Stimulated activated effector memory CD8-positive, alpha-beta T cell treated with anti-CD3 and anti-CD28 coated beads, Interleukin-12 subunit alpha, Interleukin-12 subunit beta, amount 100 ng/mL, for 72 hours (primary cell): ENCODE results near the gene PPA1.
"Not testable (repeated sequence)": the region's sequence is repeated elsewhere in the genome, so short reads cannot be mapped to it uniquely, and the experiment has no call there.

Experiments
- ATAC-seq: fragments of 150-1000 bp; cut with Tn5 transposase; 2 replicates; pipeline ENCODE4 v1.10.0; 2021
- DNase-seq, 2 donors: peaks; one replicate each; pipeline ENCODE4 v3.0.0; 2021 to 2022; ENCODE audit warnings: low spot score in 2 of 2
- H3K27ac Mint-ChIP-seq: one replicate; pipeline ENCODE4 v1.8.0; 2022; ENCODE audit warnings: mild to moderate bottlenecking, mixed read lengths
- H3K36me3 Mint-ChIP-seq: one replicate; pipeline ENCODE4 v1.8.0; 2022; ENCODE audit warnings: mild to moderate bottlenecking, mixed read lengths
- H3K4me1 Mint-ChIP-seq: one replicate; pipeline ENCODE4 v1.8.0; 2022; ENCODE audit warnings: mixed read lengths
- H3K4me3 Mint-ChIP-seq: one replicate; pipeline ENCODE4 v1.8.0; 2022; ENCODE audit warnings: mild to moderate bottlenecking, mixed read lengths
- H3K9me3 Mint-ChIP-seq: one replicate; pipeline ENCODE4 v1.8.0; 2022; ENCODE audit warnings: mixed read lengths

The PPA1 gene

GRCh38 chr10:70175516-70175915 is 57.7 kb downstream of the PPA1 start:
- no peak overlapping the region for H3K4me3 Mint-ChIP-seq
- DNase-seq = no peak
- peaks cover 19% of the 10 kb centered on the region for H3K4me1 Mint-ChIP-seq
- ATAC-seq = no peak
- H3K27ac Mint-ChIP-seq = peak overlapping the region; percentile 87
- H3K36me3 Mint-ChIP-seq = peaks cover 6% of the 10 kb centered on the region
- H3K9me3 Mint-ChIP-seq = no peaks in the 10 kb centered on the region

DNA sequence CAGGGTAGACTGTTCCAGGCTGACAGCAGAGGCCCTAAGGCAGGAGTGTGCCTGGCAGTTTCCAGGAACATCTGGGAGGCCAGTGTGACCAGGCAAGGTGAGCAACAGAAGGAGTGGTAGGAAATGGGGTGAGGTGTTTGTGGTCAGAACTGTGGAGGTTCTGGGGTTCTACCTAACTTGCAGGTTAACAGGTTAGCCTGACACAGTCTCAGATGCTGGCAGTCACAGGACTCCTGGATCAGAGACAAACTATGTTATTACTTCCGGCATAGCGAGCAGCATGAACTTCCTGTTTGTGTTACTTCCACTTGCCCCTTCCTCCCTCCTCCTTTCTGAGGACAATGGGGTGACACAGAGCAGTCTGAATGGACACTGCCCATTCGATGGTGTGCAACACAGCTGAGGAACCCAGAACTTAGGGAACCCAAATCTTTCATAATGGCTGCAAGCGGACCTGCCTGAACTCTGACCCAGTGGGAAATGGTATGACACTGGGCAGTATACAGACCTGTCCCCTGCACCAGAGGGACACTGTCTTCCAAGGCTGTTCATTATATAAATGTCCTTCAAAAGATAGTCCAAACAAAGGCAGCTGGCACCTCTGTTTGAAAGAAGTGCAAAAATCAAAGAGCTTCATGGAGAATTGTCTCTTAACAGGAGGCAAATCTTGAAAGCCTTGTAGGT is 59.0 kb downstream of the PPA1 start:
- Mint-ChIP-seq H3K4me1 (peaks cover 23% of the 10 kb centered on the region), H3K27ac (peak overlapping the region; percentile 87), H3K36me3 (peaks cover 19% of the 10 kb centered on the region), H3K4me3 (peak overlapping the region; percentile 27), H3K9me3 (no peaks in the 10 kb centered on the region)
- DNase-seq (peak; percentile 14 to 70), ATAC-seq (no peak)

DNA sequence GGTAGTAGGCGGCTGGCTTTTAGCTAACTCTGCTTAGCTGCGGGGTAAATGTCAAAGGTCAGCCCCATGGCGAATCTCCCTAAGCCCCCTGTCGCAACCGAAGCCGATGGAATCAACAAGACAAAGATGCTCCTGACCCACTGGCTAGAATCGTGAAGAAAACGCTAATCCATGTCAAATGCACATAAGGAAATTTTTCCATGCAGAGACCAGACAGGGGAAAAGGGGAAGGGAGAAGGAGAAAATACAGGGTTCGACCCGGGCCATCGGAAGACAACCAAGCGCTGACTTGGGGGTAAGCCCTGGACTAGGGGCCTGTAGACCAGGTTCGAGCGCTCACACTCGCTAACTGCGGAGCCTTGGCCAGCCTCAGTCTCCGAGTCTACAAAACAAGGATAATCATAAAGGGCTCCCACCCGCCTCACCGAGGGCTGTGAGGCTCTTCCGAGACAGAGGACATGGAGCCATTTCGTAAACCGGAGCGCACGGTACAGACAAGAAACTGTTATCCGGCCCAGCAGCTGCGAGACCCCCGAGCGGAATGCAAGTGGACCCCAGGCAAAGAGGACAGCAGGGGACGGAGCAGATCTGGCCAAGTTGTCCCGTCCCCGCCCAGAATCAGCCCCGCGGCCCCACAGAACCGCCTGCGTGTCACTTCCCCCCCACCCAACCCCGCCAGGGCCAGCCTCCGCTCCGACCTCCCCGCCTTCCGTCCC is 63.4 kb downstream of the PPA1 start:
- Mint-ChIP-seq H3K4me1 (peaks cover 53% of the 10 kb centered on the region), H3K4me3 (peak overlapping the region; percentile 89), H3K9me3 (no peaks in the 10 kb centered on the region), H3K27ac (peak overlapping the region; percentile 92), H3K36me3 (peaks cover 63% of the 10 kb centered on the region)
- DNase-seq (no peak), ATAC-seq (peak; percentile 6)

GRCh38 chr10:70169011-70169410 is 64.2 kb downstream of the PPA1 start:
- peaks cover 71% of the 10 kb centered on the region for H3K36me3 Mint-ChIP-seq

GRCh38 chr10:70167246-70167645 is 66.0 kb downstream of the PPA1 start:
- no peak for ATAC-seq

More at GRCh38 chr10:70169011-70169410, 64.2 kb downstream of the PPA1 start:
- peaks cover 52% of the 10 kb centered on the region for H3K4me1 Mint-ChIP-seq
- DNase-seq = no peak
- peak overlapping the region; percentile 89 for H3K4me3 Mint-ChIP-seq
- no peak for ATAC-seq
- peak overlapping the region; percentile 92 for H3K27ac Mint-ChIP-seq
- no peaks in the 10 kb centered on the region for H3K9me3 Mint-ChIP-seq

GRCh38 chr10:70166394-70166793 is 66.8 kb downstream of the PPA1 start:
- H3K36me3 Mint-ChIP-seq = peaks cover 94% of the 10 kb centered on the region

More at GRCh38 chr10:70167246-70167645, 66.0 kb downstream of the PPA1 start:
- peaks cover 86% of the 10 kb centered on the region for H3K36me3 Mint-ChIP-seq
- peak overlapping the region; percentile 89 for H3K4me3 Mint-ChIP-seq
- no peak overlapping the region for H3K27ac Mint-ChIP-seq
- peaks cover 66% of the 10 kb centered on the region for H3K4me1 Mint-ChIP-seq
- DNase-seq = no peak
- no peaks in the 10 kb centered on the region for H3K9me3 Mint-ChIP-seq

GRCh38 chr10:70164163-70164562 is 69.1 kb downstream of the PPA1 start:
- H3K36me3 Mint-ChIP-seq = peaks cover 97% of the 10 kb centered on the region
- H3K27ac Mint-ChIP-seq = no peak overlapping the region
- no peaks in the 10 kb centered on the region for H3K9me3 Mint-ChIP-seq
- peak overlapping the region; percentile 47 for H3K4me3 Mint-ChIP-seq
- no peak for ATAC-seq
- H3K4me1 Mint-ChIP-seq = peaks cover 68% of the 10 kb centered on the region
- DNase-seq = no peak

More at GRCh38 chr10:70166394-70166793, 66.8 kb downstream of the PPA1 start:
- Mint-ChIP-seq H3K4me3 (no peak overlapping the region), H3K9me3 (no peaks in the 10 kb centered on the region), H3K4me1 (peaks cover 69% of the 10 kb centered on the region), H3K27ac (no peak overlapping the region)
- DNase-seq (no peak), ATAC-seq (no peak)

- Mint-ChIP-seq H3K36me3 (peaks cover 97% of the 10 kb centered on the region), H3K4me1 (peaks cover 61% of the 10 kb centered on the region), H3K27ac (no peak overlapping the region), H3K4me3 (peak overlapping the region; percentile 47), H3K9me3 (no peaks in the 10 kb centered on the region)
- DNase-seq (no peak), ATAC-seq (no peak)
These were observed 69.8 kb downstream of the PPA1 start for GRCh38 chr10:70163448-70163847.

GRCh38 chr10:70162892-70163201 is 70.4 kb downstream of the PPA1 start:
- peak in 1 of 2 donors; percentile 67 for DNase-seq
- Mint-ChIP-seq H3K4me1 (peaks cover 55% of the 10 kb centered on the region), H3K9me3 (no peaks in the 10 kb centered on the region), H3K27ac (peak overlapping the region; percentile 23), H3K4me3 (peak overlapping the region; percentile 47), H3K36me3 (peaks cover 97% of the 10 kb centered on the region)
- peak; percentile 95 for ATAC-seq

DNA sequence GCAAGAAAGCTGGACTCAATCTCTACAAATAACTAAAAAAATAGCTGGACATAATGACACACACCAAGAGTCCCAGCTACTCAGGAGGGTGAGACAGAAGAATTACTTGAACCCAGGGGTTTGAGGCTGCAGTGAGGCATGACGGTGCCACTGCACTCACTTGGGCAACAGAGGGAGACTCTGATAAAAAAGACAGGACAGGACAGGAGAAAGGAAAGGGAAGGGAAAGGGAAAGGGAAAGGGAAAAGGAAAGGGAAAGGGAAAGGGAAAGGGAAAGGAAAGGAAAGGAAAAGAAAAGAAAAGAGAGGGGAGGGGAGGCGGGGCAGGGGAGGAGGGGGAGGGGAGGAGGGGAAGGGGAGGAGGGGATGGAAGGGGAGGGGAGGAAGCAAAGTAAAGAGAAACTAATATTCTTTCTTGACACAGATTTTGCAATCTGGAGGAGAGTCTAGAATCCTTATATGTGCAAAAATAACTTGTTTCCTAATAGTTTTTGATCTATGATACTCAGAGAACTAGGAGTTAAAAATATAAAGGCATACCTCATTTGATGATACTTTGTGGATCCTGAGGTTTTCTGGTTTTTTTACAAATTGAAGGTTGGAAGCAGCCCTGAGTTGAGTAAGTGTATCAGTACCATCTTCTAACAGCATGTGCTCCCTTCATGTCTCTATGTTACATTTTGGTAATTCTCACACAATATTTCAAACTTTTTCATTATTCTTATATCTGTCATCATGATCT is 70.9 kb downstream of the PPA1 start:
- ATAC-seq (peak; percentile 77), DNase-seq (no peak)
- peaks cover 97% of the 10 kb centered on the region for H3K36me3 Mint-ChIP-seq
- peak overlapping the region; percentile 47 for H3K4me3 Mint-ChIP-seq
- H3K27ac Mint-ChIP-seq = peak overlapping the region; percentile 23
- H3K4me1 Mint-ChIP-seq = peaks cover 49% of the 10 kb centered on the region
- H3K9me3 Mint-ChIP-seq = no peaks in the 10 kb centered on the region

- Mint-ChIP-seq H3K36me3 (peaks cover 97% of the 10 kb centered on the region), H3K9me3 (no peaks in the 10 kb centered on the region), H3K4me3 (no peak overlapping the region), H3K27ac (no peak overlapping the region), H3K4me1 (peaks cover 55% of the 10 kb centered on the region)
- DNase-seq = no peak
- no peak for ATAC-seq
These were observed 72.4 kb downstream of the PPA1 start for GRCh38 chr10:70160798-70161197.

DNA sequence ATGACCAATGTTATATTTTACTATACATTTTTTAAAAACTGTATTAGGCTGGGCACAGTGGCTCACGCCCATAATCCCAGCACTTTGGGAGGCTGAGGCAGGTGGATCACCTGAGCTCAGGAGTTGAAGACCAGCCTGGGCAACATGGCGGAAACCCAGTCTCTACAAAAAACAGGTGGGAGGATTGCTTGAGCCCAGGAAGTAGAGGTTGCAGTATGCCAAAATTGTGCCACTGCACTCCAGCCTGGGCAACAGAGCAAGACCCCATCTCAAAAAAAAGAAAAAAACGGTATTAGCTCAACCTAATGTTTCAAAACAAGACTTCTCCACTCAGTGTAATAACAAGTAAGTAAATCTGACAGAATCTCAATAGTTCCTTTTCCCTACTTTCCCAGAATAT is 73.9 kb downstream of the PPA1 start:
- H3K4me3 Mint-ChIP-seq, ATAC-seq, DNase-seq, H3K9me3 Mint-ChIP-seq, H3K27ac Mint-ChIP-seq: not testable (repeated sequence)
- Mint-ChIP-seq H3K4me1 (peaks cover 54% of the 10 kb centered on the region), H3K36me3 (peaks cover 97% of the 10 kb centered on the region)

DNA sequence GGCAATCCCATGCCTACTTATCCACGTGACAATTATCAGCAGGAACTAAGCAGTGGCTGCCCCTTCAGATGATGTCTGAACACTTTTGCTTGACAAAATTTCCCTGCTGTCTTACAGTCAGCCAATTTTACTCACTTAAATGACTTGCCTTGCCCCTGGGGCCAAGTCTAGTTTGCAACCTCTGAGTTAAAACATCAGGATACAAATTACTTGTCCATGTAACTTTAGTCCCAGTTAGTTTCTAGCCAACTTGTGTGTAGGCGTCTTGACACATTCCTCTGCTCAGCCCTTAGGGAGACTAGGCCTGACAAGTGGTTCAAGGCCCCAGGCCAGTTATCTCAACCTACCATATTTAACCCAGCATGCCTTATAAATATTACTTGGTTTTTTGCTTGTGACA is 75.1 kb downstream of the PPA1 start:
- DNase-seq (no peak), ATAC-seq (no peak)
- Mint-ChIP-seq H3K4me1 (peaks cover 42% of the 10 kb centered on the region), H3K36me3 (peaks cover 97% of the 10 kb centered on the region), H3K27ac (no peak overlapping the region), H3K4me3 (no peak overlapping the region), H3K9me3 (no peaks in the 10 kb centered on the region)

- ATAC-seq = no peak
- Mint-ChIP-seq H3K9me3 (no peaks in the 10 kb centered on the region), H3K36me3 (peaks cover 100% of the 10 kb centered on the region), H3K27ac (peak overlapping the region; percentile 1), H3K4me1 (peaks cover 17% of the 10 kb centered on the region), H3K4me3 (no peak overlapping the region)
- no peak for DNase-seq
These were observed 77.9 kb downstream of the PPA1 start for GRCh38 chr10:70155255-70155838.
